SK-N-SH treated with all-trans-retinoic acid at 6 μM for 48 hours (cell line): ENCODE data around the gene ZFAND3.

ENCODE experiments used
- ARNTL ChIP-seq: fragments of 450-650 bp; formaldehyde crosslinking; IDR thresholded peaks from 2 replicates; pipeline ENCODE4 v1.5.0; 2020; ENCODE audit warnings: low read depth, mild to moderate bottlenecking, moderate library complexity, borderline replicate concordance
- RARB ChIP-seq: fragments of 250-450 bp; sonication (Bioruptor Pico); IDR thresholded peaks from 2 replicates; pipeline ENCODE4 v1.8.0; 2021; ENCODE audit warnings: mild to moderate bottlenecking, moderate library complexity
- TF ChIP-seq, protein P1 (sequence below): fragments of 250-450 bp; sonication (Bioruptor Pico); IDR thresholded peaks from 2 replicates; pipeline ENCODE4 v1.8.0; 2020; ENCODE audit warnings: mild to moderate bottlenecking, moderate library complexity, borderline replicate concordance

DNA sequence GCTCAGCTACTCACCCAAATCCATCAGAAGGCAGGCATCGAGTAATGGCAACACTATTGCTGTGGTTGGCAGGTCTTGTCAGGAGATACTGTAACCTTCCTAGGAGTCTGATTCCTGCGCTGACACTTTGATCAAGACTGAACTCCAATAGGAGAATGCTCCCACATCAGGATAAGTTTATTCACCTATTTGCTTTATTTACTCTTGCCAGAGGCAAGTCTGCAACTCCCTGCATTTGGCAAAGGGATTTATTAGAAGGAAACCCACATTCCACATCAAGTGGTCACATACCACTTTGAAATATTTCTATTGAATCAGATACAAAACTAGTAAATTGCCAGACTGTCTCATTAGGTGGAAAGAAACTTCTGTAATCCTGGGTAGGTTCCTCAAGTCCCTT, 43.5 kb downstream of the ZFAND3 start:
- TF ChIP-seq RARB (CRISPR knock-in tag) (no peak), ARNTL (no peak)
- TF ChIP-seq, protein P1, sequence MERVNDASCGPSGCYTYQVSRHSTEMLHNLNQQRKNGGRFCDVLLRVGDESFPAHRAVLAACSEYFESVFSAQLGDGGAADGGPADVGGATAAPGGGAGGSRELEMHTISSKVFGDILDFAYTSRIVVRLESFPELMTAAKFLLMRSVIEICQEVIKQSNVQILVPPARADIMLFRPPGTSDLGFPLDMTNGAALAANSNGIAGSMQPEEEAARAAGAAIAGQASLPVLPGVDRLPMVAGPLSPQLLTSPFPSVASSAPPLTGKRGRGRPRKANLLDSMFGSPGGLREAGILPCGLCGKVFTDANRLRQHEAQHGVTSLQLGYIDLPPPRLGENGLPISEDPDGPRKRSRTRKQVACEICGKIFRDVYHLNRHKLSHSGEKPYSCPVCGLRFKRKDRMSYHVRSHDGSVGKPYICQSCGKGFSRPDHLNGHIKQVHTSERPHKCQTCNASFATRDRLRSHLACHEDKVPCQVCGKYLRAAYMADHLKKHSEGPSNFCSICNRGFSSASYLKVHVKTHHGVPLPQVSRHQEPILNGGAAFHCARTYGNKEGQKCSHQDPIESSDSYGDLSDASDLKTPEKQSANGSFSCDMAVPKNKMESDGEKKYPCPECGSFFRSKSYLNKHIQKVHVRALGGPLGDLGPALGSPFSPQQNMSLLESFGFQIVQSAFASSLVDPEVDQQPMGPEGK (CRISPR knock-in tag) = no peak
